HG03342 (cell line): Measurements from ENCODE around the gene CYP2A7.
"Not testable (repeated sequence)": the region's sequence is repeated elsewhere in the genome, so short reads cannot be mapped to it uniquely, and the experiment has no call there.

Source experiments
- ATAC-seq: cut with Tn5 transposase; IDR thresholded peaks from one replicate; pipeline ENCODE4 v1.9.1; 2021; ENCODE audit warnings: mild to moderate bottlenecking, moderate library complexity; ENCODE audit not compliant: unreplicated experiment

CYP2A7 gene

DNA sequence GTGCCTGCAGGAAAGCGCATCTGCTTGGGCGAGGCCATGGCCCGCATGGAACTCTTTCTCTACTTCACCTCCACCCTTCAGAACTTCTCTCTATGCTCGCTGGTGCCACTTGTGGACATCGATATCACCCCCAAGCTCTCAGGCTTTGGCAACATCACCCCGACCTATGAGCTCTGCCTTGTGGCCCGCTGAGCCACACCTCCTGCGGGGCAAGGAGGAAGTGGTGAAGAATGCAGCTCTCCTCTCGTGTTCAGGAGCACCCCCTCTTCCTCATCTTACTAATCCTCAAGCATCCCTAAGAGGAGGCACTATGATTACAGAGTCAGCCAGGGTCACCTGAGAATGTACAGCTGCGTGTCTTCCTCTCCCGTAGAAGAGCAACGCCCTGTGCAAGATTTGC lies 17.9 kb upstream of the CYP2A7 start:
- ATAC-seq, result not testable (repeated sequence)

DNA sequence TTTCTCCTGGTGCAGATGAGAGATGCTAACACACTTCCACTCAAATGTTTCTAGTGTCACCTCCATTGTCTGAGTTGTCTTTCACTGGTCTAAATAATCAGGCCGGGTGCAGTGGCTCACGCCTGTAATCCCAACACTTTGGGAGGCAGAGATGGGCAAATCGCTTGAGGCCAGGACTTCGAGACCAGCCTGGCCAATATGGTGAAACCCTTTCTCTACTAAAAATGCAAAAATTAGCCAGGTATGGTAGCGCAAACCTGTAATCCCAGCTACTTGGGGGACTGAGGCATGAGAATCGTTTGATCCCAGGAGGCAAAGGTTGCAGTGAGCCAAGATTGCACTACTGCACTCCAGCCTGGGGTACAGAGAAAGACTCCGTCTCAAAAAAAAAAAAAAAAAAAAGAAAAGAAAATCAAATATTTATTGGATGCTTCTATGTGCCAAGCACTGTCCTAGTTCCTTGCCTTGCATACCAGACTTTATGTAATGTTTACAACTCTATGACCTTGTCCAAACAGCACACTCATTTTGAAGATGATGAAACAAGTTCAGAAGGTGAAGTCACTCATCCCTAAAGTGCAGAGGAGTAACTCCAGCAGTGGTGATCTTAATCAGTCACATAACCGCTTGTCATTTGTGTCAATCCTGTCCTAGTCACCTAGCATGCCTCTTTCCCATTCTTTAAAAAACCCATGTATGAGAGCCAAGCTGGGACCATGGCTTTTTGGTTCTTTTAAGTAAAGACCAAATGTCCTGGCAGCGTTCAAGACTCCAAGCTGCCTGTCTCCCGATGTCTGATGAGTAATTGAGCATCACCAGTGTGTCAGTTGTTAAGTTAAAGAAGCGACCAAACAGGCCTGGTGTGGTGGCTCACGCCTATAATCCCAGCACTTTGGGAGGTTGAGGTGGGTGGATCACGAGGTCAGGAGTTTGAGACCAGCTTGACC lies 15.1 kb upstream of the CYP2A7 start:
- ATAC-seq, result not testable (repeated sequence)

DNA sequence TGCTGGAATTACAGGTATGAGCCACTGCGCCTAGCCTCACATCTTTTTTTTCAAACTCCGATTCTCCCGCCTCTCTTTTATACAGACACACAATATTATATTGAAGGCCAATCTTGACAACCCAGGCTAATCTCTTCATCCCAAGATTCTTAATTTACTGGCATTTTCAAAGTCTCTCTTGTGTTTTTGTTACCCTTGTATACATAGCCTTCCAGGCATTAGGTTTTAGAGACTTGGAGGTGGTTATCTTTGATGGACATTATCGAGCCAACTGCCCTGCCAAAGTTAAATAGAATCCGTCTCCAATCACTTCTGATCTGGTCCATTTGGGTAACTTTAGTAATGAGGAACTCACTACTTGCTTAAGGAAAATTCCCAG lies 14.4 kb upstream of the CYP2A7 start:
- ATAC-seq, result no peak

DNA sequence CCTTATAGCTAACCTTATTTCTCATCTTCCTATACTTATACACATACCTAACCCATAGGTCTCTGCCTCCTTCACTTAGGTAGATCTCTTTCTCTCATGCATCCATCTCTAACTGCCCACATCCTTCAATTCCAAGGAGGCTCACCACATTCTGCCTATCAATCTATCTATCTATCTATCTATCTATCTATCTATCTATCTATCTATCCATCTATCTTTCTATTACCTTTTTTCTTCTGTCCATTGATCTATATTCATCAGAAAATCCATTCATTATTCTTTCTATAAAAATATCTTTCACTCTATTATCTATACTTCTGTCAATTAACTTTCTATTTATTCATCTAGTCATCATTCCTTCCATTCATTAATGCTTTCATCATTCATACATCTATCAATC lies 11.1 kb upstream of the CYP2A7 start:
- ATAC-seq, result no peak

DNA sequence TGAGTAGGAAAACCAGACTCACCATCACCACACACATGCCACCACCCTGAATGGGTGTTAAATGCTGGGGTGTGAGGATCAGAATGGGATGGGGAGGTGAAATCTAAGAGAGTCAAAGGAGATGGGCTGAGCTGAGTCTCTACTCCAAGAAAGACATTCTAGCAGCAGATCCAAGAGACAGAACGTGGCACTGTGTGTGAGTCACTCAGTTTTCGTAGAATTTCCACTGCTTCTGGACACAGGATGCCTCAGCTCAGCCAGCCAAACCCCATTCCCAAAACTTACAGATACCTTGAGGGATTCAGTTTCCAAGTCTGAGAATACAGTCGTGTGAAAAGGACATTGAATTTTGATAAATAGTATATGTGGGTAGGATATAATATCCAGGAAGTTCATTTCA lies 7.3 kb upstream of the CYP2A7 start:
- ATAC-seq, result no peak

DNA sequence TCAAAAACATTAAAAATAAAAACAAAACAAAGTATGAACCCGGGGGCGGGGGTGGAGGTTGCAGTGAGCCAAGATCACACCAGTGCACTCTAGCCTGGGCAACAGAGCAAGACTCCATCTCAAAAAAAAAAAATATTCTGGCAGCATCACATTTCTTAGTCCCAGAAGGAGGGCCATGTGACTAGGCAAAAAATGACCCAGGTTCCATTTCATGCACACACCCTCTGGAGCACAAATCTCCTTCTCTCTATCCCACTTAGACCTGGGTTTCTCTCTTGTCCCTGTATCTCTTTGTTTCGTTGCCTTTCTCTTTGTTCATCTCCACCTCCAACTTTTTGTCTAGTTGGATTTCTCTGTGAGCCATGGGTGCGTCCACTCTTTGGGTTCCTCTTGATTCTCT lies 6.2 kb upstream of the CYP2A7 start:
- ATAC-seq, result no peak

DNA sequence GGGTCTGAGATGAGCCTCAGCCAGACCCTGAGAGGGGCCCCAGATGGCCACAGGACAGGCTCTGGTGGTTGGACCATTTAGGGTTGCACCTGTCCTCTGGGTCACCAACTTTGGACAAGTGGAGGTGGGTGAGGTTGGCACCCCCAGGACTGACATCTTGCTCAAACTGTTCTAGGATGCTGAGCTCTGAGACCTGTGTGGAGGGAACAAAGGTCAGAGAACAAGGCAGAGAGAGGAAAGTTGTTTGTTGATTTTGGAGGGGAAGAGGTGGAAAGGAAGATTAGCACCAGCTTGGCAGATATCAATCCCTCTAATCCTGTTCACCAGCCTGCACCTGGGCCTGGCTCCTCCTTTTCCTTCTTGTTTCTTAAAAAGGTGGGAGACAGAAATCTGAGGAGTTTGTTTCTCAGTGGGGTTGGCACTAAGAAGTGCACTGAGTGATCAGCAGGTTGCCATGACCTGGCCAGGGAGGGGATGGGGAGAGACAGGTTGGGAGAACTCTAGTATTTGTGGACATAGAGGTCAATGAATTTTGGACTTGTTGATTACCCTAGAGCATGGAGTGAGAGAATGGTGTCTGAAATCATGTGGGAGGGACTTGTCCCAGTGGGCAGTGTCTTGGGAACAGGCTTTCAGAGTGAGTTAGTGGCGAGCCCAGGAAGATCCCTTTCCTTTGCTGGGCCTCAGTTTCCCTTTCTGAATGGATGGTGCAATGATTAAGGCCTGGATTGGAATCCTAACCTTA lies 2.3 kb upstream of the CYP2A7 start:
- not testable (repeated sequence) for ATAC-seq

DNA sequence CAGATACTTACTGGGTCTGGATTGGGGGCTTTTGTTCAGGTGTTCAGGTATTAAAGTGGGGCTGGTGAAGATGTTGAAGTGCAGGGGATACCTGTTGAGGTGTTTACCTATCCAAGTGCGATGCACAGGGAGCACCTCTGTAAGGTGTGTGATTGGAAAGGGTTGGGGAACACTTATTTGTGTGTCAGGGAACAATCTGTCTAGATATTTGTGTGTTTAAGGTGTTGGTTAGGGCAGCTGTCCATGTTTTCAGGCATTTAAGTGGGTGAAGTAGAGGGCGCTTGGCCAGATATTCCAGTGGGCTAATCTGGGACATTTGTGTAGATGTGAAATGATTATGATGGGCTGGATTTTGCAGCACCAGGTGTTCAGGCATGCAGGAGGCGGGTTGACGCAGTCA lies 2.7 kb downstream of the CYP2A7 start:
- ATAC-seq, result not testable (repeated sequence)

DNA sequence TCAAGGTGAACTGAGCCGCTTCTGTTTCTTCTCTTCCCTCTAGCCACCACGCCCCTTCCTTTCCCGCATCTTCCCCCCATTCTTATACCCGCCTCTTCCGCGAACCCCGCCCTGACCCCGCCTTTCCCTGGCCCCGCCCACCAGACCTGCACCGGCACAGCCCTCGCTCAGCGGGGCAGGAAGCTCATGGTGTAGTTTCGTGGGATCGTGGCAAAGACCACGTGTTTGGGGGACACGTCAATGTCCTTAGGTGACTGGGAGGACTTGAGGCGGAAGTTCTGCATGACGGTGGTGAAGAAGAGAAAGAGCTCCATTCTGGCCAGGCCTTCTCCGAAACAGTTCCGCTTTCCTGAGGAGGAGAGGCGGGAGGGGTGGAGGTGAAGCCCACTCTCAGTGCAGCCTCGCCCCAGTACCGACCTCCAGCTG lies 6.5 kb downstream of the CYP2A7 start:
- ATAC-seq, result not testable (repeated sequence)

DNA sequence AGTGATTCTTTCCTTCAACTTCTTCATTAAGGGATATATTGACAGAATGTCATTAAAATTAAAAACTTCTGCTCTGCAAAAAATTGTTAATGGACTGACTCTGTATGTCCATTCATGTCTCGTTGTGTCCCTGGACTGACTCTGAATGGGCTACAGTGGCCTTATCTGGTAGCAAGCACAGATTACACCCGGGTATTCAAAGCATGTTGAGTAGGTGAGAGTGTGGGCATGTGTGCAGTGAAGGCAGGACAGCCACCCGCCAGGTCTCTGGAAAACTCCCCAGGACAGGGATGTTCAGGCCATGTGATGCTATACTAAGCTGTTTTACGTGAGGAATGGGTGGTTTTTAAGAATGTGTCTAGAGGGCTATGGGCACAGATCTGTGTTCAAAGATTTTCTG lies 7.2 kb downstream of the CYP2A7 start:
- ATAC-seq, result not testable (repeated sequence)

DNA sequence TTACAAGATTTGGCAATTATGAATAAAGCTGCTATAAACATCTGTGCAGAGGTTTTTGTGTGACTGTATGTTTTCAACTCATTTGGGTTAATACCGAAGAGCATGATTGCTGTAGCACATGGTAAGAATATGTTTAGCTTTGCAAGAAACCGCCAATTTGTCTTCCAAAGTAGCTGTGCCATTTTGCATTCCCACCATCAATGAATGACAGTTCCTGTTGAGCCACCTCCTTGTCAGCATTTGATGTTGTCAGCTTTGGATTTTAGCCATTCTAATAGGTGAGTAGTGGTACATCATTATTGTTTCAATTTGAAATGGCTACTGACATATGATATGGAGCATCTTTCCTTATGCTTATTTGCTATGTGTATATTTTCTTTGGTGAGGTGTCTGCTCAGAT lies 8.2 kb downstream of the CYP2A7 start:
- not testable (repeated sequence) for ATAC-seq

DNA sequence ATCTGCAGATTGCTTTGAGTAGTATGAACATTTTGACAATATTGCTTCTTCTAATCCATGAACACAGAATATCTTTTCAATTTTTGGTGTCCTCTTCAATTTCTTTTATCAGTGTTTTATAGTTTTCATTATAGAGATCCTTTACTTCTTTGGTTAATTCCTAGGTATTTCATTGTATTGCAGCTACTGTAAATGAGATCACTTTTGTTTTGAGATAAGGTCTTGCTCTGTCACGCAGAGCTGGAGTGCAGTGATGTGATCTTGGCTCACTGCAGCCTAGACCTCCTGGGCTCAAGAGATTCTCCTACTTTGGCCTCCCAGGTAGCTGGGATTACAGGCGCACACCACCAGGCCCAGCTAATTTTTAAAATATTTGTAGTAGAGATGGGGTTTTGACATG lies 9.8 kb downstream of the CYP2A7 start:
- ATAC-seq, result no peak

DNA sequence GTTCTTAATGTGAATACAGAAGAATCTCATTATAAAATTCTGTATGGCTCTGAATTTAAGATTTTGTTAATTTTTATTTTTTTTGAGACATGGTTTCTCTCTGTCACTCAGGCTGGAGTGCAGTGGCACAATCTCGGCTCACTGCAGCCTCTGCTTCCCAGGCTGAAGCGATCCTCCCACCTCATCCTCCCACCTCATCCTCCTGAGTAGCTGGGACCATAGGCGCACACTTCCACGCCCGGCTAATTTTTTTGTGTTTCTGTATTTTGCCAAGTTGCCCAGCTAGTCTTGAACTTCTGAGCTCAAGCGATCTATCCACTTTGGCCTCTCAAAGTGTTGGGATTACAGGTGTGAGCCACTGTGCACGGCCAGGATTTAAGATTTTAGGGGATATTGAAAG lies 14.3 kb downstream of the CYP2A7 start:
- ATAC-seq, result no peak

DNA sequence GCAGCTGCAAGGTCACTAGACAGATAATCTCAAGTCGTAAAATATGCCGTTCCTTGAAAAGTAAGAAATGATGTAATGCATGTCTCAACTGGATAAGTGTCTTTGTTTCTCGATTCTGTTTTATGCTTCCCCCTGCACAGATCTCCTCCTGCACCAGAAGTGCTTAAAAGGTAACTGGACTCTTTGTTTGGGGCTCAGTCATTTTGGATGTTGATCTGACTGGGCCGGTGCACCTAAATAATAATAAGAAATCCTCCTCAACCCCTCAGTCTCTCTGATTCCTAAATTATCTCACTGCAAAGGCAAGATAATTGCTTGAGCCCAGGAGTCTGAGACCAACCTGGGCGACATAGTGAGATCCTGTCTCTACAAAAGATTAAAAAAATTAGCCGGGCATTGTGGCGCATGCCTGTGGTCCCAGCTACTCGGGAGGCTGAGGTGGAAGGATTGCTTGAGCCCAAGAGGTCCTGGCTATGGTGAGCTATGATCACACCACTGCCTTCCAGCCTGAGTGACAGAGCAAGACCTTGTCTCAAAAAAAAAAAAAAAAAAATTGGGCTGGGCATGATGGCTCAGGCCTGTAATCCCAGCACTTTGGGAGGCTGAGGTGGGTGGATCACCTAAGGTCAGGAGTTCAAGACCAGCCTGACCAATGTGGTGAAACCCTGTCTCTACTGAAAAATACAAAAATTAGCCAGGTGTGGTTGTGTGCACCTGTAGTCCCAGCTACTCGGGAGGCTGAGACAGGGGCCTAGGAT lies 17.1 kb downstream of the CYP2A7 start:
- ATAC-seq, result not testable (repeated sequence)

DNA sequence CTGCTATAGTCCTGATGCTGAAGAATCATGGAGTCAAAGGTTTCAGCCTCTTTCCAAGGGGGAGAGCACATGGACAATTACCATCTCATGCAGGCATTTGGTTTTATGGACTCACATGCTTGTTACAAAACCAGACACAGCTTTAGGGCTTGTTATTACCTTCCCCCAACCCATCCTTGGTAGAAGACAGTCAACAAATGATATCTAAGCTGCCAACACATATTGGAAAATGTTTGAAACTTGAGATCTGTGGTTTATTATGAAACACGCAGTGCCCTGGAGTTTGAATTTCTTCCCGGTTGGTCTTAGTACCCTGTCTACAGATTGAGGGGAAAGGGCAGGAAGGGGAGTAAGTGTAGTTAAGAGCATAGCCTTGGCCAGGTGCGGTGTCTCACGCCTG lies 19.2 kb downstream of the CYP2A7 start:
- no peak for ATAC-seq

DNA sequence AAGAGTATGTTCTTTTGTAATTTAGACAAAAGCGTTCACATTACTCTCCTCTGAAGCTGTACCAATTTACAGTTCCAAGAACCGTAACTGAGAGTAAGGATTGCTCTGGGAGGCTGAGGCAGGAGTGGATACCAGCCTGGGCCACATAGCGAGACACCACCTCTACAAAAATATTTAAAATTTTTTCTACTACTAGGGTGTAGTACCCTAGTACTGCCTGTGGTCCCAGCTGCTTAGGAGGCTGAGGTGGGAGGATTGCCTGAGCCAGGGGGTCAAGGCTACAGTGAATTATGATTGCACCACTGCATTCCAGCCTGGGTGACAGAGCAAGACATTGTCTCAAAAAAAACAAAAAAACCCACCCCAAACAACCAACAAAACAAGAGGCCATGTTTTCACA lies 19.7 kb downstream of the CYP2A7 start:
- no peak for ATAC-seq

DNA sequence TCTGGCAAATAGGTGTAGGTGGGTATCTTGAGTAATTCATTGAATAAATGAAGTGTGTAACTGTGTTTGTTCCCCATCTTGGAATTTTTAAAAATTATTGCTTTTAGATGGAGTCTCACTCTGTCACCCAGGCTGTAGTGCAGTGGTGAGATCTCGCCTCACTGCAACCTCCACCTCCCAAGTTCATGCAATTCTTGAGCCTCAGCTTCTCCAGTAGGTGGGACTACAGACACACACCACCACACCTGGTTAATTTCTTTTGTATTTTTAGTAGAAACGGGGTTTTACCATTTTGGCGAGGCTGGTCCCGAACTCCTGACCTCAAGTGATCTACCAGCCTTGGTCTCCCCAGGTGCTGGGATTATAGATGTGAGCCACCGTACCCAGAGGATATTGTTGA lies 23.9 kb downstream of the CYP2A7 start:
- ATAC-seq, result no peak

DNA sequence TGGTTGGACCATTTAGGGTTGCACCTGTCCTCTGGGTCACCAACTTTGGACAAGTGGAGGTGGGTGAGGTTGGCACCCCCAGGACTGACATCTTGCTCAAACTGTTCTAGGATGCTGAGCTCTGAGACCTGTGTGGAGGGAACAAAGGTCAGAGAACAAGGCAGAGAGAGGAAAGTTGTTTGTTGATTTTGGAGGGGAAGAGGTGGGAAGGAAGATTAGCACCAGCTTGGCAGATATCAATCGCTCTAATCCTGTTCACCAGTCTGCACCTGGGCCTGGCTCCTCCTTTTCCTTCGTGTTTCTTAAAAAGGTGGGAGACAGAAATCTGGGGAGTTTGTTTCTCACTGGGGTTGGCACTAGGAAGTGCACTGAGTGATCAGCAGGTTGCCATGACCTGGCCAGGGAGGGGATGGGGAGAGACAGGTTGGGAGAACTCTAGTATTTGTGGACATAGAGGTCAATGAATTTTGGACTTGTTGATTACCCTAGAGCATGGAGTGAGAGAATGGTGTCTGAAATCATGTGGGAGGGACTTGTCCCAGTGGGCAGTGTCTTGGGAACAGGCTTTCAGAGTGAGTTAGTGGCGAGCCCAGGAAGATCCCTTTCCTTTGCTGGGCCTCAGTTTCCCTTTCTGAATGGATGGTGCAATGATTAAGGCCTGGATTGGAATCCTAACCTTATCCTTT lies 29.4 kb downstream of the CYP2A7 start:
- not testable (repeated sequence) for ATAC-seq

DNA sequence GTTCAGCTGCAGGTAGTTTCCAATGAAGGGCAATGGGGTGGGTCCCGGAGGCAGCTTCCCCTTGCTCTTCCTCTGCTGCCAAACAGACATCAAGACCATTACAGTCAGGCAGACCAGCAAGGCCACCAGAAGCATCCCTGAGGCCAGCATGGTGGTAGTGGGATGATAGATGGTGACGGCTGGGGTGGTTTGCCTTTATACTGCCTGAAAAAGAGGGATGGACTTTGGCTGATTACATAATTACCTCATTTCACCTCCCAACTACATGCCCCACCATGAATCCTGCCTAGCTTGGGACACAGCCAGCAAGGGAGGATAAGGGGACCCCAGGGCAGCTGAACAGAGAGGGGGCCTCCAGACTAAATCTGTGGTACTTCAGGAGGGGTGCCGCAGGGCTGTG lies 31.8 kb downstream of the CYP2A7 start, which contains the start of gene CYP2A6:
Gene CYP2A6 (minus strand): TSS at position 171 of the 400 bp plus-strand sequence. CDS start 21 bp downstream, at position 150.
- ATAC-seq, result not testable (repeated sequence)

DNA sequence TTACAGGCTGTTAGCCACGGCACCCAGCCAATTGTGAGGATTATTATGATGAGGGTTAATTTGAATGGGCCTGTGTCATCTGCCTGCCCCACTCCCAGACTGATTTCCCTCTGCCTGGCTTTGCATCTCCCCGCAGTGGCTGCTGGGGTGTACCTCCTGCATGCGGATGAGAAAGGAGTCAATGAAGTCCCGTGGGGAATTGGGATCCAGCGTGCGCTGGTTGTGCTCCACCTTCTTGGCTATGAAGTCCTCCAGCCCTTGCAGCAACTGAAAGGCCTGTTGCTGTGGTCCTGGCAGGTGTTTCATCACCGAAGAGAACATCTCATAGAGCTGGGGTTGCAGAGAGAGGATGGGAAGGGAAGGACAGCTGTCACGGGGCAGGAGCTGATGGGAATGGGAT lies 35.3 kb downstream of the CYP2A7 start:
- ATAC-seq, result not testable (repeated sequence)

DNA sequence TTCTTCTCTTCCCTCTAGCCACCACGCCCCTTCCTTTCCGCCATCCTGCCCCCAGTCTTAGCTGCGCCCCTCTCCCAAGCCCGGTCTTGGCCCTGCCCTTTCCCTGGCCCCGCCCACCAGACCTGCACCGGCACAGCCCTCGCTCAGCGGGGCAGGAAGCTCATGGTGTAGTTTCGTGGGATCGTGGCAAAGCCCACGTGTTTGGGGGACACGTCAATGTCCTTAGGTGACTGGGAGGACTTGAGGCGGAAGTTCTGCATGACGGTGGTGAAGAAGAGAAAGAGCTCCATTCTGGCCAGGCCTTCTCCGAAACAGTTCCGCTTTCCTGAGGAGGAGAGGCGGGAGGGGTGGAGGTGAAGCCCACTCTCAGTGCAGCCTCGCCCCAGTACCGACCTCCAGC lies 38.4 kb downstream of the CYP2A7 start:
- ATAC-seq, result not testable (repeated sequence)
